C1 segment of cervical spinal cord (tissue), 14 donors: ENCODE results near the gene MAL.

Experiments
- DNase-seq, 14 donors: peaks; one replicate each; lab custom pipeline; 2025; lab: John Stamatoyannopoulos, UW

The MAL gene

GRCh38 chr2:95025406-95026319 lies at the start of gene MAL:
Gene MAL (plus strand): TSS chr2:95025708. CDS start chr2:95025793, 85 bp downstream.
- peak in 10 of 14 donors; percentile 42 to 89 (median 74) for DNase-seq

DNA sequence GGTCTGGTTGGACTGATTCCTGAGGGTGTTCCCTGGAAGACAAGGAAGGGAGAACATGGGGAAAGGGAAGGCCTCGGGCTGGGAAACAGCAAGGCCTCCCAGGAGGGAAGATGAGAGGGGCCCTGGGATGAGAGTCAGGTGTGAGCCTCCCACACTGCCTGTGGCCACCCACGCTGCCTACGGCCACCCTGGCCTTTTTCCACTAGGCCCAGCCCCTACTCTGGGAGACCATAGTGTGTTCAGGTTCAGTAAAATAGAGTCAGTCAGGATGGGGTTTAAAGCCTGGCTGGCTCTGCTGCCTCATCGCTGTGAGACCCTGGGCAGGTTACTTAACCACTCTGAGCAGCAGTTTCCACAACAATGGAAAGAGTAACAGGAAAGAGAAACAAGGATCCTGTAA lies 47.7 kb upstream of the MAL start:
- DNase-seq: no peak

DNA sequence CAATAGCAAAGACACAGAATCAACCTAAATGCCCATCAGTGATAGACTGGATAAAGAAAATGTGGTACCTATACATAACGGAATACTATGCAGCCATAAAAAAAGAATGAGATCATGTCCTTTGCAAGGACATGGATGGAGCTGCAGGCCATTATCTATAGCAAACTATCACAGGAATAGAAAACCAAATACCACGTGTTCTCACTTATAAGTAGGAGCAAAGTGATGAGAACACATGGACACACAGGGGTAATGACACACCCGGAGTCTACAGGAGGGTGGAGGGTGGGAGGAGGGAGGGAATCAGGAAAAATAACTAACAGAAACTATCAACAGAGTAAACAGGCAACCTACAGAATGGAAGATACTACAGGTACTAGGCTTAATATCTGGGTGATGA lies 46.6 kb upstream of the MAL start:
- no peak for DNase-seq

DNA sequence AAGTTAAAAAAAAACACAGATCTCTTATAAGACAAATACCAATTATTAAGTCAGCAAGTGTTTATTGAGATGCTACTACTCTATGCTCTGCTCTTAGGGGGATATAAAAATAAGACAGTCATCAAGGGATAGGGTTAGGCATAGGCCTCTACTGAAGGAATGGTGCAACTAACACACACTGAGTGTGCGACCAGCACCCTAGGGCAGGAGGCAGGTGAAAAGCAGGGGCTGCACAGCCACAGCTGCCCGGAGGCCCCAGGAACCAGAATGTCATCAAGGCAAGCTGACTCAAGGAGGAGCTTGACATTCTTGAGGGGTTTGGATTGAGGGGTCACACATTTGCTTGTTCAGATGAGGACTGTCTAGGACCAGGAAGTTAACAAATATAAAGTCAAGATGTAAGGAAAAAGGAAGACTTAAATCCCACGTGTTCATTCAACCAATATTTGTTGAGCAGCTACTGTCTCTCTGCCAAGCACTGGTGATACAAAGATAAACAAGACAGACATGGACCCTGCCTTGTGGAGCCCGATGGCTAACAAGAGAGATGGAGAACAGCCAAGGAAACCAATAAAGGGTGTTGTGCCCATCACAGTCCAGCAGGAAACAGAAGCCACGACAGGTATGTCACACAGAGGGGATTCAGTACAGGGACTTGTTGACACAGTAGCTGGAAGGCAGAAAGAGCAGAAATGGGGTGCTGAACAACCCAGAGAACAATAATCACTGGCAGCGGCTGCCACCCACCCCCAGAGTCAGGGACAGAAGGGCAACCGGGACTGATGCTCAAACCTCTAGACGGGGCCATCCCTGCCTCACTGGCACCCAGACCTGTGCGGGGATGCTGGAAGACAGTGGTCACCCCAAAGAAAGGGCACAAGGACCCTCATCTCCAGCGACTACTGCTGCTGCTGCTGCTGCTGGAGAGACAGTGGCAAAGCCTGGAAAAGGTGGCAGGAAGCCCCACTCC lies 45.8 kb upstream of the MAL start:
- DNase-seq: no peak

GRCh38 chr2:94980406-94980805 lies 45.1 kb upstream of the MAL start:
- no peak for DNase-seq

DNA sequence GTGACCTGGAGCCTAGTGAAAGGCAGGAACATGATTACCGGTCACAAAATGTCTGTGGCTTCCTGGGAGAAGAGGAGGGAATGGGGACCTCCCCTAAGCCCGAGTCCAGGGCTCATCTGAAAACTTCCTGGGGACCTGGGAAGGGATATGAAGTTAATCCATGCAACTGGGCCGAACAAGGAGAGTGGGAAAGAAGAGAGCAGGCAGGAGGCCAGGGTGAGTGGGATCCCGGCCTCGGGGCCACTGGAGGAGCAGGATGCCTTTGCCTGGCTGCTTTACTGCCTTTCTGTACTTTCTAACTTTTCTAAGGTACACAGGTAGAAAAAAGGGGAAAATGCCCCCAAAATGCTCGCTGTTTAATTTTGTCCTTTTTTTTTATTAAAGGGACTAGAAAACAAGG lies 43.4 kb upstream of the MAL start:
- DNase-seq: no peak

DNA sequence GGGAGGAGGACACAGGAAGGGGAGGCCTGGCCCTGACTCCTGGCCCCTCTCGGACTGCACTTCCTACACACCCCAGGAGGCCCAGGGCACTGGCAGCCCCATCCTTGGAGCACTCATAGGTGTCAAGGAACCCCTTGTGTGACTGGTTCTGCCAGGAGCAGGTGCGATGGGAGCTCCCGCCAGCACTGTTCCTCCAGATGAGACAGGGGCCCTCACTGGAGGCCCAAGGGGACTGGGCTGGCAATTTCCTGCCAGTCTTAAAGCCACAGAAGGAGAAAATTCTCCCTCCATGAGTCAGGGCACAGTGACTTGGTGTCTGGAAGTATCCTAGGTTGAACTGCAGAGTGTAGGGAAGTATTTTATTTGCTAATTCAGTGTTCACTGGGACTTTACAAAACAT lies 42.8 kb upstream of the MAL start:
- DNase-seq: no peak

GRCh38 chr2:94984964-94985575 lies 40.4 kb upstream of the MAL start:
- no peak for DNase-seq

DNA sequence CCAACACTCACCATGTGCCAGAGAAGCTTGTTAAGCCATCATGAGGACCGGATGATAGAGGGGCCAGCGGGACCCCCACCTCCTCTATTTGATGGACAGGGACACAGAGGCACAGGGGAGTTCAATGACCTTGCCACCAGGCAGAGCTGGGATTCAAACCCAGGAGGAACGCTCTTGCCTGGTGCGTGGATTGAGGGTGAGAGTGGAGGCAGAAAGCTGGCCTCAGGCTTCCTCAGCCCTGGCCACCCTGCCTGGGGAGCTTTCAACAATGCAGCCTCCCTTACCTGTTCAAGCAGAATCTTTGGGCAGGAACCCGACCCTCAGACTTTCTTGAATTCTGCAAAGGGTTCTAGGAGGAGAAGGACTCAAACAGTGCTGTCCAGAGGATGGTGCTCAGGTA lies 39.9 kb upstream of the MAL start:
- no peak for DNase-seq

DNA sequence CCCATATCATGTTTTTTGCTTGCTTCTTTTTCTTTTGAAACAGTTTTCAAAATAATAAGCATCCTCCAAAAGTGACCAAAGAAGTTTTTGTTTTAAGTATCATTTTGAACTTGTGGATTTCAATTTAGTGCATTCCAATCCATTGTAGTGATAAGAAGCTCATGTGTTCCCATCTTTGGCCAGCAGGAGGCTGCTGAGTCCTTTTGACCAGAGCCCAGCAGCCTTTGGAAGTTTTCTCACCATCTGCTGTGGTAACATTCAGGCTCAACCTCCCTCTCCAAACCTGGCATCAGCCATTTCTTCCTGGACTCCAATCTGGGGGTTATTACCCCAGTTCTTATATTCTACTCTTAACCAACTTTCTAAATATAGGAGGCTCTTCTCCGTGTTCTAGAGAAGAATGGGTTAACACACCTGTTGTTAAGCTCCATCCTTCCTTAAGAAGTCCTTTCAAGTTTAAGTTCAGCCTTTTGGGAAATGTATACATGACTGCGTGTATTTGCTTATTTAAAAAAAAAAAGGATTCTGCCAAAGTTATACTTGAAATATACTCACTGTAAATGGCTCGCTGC lies 39.0 kb upstream of the MAL start:
- peak in 6 of 14 donors; percentile 0 to 28 (median 12) for DNase-seq

DNA sequence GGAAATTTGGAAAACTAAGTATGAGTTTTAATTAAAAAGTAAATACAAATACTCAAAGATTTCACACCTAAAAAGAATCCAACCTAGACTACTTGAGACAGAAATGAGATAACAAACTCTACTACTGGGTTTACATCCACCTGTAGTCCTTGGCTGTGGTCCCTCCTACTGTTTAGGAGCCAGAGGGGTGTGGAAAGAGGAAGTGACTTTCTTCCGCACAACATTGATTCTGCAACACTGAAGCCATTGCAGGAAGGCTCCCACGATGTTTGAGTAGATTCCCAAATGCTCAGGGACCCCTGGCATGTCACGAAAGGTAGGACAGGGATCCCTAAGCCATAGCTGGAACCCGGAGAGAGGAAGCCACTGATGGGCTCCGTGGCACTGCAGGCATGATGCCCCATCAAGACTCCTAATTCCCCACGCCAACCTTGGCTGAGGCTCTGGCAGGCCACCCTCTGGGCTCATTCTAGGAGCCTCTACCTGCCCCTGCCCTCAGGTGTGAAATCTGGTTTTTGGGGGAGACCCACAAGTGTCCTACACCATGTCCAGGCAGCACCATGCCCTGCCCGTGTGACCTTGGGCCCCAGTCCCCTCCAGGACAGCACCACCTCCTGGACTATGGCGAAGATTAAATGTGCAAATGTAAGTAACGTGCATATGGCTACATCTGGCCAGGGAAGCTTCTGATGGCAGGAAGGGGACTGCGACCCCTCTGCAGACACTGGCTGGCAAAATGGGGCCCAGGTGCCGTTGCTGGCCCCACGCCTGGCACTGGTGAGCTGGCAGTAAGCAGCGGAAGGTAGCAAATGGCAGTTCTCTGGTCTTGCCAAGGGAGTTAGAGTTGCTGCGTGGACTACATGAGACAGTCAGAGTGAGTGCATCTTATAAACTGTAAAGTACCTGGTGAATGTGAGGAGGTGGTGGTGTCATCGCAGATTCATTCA lies 38.2 kb upstream of the MAL start:
- no peak for DNase-seq

DNA sequence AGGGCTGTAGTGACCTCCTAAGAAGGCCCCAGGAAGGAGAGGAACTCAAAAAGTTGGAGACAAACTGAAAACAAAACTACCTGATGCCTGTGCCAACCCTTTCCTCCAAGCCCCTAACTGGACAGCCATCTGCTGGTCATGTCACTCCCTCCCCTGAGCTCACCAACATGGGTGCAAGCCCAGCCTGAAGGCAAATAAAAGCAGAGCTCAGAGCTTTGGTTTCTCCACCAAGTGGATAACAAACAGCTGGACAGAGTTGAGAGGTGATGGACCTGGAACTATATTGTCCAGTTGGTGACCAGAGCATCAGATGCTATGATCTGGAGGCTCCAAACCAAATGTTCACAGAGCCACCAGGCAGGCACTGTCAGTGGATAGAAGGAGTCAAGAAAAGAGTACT lies 34.6 kb upstream of the MAL start:
- no peak for DNase-seq

DNA sequence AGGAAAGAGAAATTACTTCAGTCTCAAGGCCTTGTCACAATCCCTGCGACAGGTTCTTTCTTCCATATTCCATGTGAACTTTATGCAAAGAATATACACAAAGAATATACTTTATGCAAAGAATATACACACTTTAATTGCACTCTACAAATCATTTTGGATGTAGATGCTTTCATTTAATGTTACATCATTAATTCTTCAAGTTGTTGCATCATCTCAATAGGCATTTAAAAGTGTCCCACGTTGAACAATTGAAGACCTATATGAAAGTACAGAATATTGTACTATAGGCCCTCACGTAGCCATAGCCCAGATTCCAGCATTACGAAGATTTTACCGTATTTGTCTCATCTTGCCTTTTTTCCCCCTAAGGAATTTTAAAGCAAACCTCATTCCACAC lies 33.1 kb upstream of the MAL start:
- no peak for DNase-seq

GRCh38 chr2:94993176-94994062 lies 32.1 kb upstream of the MAL start:
- DNase-seq: no peak

DNA sequence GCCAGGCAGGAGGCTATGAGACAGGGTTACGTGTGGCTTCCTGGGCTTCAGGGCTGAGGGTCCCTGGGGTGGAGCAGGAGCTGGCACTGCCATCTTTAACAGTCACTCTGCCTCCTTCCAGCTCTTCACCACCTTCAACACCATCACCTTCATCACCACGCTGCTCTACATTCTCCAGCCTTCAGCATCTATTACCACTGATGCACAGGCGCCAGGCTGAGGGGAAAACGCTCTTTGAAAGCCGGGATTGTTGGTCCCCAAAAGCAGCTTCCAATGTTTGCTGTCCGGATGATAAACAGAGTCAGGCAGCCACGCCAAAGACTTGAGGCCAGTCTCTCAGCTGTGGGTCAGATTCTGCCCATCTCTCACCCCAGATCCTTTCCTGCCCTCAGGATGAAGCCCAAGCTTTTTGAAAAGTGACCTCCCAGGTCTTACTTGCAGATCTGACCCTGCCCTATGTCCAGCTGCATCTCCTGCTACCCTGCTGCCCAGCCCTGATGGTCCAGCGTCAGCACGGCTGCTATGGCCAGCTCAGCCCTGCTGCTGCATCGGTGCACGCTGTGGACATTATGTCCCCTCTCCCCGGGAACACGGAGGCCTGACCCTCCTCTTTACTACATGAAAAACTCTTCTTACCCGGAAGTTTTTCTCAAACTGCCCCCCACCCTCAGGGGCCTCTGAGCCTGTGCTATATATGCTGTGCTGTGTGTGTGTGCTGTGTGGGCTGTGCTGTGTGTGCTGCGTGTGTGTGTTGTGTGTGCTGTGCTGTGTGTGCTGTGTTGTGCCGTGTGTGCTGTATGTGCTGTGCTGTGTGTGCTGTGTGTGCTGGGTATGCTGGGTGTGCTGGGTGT lies 31.2 kb upstream of the MAL start:
- DNase-seq: no peak

DNA sequence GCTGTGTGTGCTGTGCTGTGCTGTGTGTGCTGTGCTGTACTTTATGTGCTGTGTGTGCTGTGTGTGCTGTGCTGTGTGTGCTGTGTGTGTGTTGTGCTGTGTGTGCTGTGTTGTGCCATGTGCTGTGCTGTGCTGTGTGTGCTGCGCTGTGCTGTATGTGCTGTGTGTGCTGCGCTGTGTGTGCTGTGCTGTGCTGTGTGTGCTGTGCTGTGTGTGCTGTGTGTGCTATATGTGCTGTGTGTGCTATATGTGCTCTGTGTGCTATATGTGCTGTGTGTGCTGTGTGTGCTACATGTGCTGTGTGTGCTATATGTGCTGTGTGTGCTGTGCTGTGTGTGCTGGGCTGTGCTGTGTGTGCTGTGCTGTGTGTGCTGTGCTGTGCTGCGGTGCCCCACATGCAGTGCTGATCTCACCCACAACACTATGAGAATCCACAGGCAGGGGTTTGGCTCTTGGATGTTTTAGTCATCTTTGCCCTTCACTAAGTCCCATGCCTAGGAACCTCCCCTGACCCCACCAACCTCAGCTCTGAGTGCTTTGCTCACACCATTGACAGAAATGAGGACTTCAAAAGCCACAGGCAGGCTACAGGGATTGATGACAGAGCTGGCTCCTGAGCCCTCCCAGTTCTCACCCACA lies 30.5 kb upstream of the MAL start:
- DNase-seq: no peak

- DNase-seq: no peak
Observed at GRCh38 chr2:94995553-94996304, 29.8 kb upstream of the MAL start.
